ENCODE results near the gene BCLAF1.
"Not testable (repeated sequence)": the region's sequence is repeated elsewhere in the genome, so short reads cannot be mapped to it uniquely, and the experiment has no call there.

Gene BCLAF1

GRCh38 chr6:136309729-136310311, 20.2 kb upstream of the BCLAF1 start:
- no peak for DNase-seq (ENCODE audit: low read depth)

- DNase-seq (ENCODE audit: low read depth) = no peak
Observed at GRCh38 chr6:136309171-136309570, 19.5 kb upstream of the BCLAF1 start.

DNA sequence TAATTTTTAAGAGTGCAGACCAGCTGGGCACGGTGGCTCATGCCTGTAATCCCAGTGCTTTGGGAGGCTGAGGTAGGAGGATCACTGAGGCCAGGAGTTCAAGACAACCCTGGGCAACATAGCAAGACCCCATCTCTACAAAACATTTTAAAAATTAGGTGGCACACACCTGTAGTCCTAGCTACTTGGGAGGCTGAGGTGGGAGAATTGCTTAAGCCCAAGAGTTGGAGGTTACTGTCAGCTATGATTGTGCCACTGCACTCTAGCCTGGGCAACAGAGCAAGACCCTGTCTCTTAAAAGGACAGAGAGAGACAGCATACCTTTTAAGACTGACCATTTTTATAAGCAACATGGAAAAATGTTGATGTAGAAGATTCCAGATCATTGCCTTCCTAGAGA, 18.8 kb upstream of the BCLAF1 start:
- DNase-seq (ENCODE audit: low read depth) = not testable (repeated sequence)

DNA sequence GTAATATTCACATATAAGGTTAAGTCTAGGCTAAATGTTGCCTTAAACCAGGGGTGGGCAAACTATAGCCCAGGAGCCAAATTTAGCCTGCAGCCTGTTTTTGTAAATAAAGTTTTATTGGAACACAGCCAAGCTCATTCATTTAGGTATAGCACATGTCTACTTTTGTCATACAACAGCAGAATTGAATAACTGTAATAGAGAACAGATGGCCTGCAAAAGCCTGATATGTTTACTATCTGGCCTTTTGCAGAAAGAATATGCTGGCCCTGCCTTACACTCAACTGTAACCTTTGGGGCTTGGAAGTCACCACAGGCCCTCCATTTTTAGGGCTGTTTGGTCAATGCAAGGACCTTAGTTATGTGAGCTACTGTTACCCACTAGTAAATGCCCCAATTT, 17.7 kb upstream of the BCLAF1 start:
- no peak for DNase-seq (ENCODE audit: low read depth)

DNA sequence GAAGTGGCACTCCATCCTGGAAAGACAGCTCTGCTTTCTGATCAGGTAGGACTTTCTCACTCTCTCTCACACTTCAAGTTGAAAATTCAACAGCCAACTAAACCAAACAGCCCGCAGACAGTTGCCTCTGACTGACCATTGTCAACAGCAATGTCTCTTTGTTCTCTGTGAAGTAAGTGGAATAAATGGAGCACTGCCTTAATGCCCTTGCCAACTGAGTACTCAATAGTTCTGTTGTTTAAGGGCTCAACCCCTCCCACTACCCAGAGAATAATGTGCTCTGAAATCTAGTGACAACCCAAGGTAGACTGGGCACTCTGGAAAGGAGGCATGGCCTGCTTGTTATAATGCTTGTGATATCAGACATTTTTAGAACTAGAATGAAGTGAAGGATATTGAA, 16.8 kb upstream of the BCLAF1 start:
- no peak for DNase-seq (ENCODE audit: low read depth)

DNA sequence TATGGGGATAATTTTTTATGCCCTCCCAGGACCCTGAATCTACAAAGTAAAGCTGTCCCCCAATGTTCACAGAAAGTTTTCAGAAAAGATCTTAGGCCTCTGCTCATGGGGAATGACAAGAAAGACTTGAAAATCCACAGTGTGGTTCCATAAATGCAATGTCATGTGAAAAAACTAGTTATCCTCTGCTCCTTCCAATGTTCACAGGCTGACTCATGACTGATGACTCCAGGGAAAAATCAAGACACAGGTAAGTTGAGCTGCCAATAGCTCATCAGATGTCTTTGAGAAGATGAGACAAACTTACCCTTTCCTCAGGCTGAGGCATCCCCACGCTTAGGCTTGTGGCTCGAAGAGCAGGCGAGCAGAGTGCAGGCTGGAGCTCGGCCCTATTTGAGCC, 14.8 kb upstream of the BCLAF1 start:
- no peak for DNase-seq (ENCODE audit: low read depth)

GRCh38 chr6:136303516-136303915, 13.9 kb upstream of the BCLAF1 start:
- DNase-seq (ENCODE audit: low read depth) = no peak

- no peak for DNase-seq (ENCODE audit: low read depth)
Observed at GRCh38 chr6:136294621-136295020, 5.0 kb upstream of the BCLAF1 start.

DNA sequence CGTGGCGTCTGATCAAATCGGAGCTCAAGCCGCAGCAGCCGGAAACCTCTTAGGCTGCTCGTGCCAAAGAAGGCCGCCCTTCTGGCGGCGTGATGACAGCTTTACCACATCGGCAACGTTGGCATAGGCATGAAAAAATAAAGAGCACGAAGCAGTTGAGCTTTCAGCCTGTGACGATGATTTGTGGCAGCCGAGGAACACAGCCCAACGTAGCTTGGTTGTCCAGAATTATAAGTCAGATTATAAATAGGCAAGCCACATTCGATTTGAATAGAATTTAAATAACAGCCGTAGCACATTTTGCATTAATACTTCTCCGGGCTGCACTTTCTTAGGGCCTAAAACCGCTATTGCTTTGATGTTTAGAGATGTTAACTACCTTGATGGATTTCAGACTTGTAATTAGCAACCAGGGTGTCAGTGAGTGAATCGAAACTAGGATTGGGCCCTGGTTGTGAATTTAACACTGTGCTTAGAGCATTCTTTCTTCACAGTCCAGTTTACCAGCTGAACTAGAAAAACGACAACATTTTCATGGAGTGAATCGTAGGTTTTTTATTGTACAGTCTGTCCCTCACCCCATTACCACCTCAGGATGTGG, 864 bp upstream of the BCLAF1 start:
- peak; percentile 79 for DNase-seq (ENCODE audit: low read depth)

DNA sequence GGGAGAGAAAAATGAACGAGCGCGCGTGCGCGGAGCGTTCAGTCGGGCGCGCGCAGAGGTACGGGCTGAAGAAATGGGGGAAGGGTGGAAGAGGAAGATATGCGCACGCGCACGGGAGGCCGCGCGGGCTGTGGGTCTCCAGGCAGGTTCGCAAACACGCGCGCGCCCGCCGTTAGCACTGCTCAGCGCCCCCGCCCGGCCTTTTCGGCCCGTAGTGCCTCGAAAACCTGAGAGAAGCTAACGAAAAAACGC, 393 bp downstream of the BCLAF1 start:
- peak; percentile 92 for DNase-seq (ENCODE audit: low read depth)

DNA sequence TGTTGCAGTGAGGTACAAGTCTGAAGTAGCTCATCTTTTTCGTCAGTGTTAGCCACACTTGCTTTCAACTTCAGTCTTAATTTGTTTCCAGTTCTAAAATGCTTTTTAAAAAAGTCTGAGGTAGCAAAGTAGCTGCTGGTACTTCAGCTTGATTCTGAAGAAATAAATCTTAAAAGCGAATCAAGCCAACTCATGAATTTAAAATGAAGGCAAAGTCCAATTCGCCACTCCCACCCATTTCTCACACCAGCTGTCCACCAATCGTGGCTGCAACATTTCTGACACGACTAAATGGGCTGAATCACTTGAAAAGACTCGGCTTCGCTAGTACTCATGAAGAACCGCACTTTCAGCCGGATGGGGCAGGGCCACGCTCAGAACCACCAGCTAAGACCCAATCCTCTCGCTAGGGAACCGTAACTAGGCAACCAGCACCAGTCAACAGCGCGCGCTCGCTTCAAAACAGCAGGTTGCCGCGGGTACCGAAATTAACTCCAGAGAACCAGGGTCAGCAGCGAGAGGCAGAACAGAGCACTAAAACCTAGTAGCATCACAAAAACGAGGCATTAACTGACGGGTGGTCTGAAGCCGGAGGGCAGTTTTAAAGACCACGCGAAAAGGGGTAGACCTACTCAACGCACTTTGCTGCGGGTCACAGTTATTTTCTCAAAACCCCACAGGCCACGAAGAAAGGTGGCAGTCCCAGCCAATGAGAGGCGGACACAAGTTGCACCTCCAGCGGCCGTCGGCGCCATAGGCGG, 900 bp downstream of the BCLAF1 start:
- peak; percentile 91 for DNase-seq (ENCODE audit: low read depth)

DNA sequence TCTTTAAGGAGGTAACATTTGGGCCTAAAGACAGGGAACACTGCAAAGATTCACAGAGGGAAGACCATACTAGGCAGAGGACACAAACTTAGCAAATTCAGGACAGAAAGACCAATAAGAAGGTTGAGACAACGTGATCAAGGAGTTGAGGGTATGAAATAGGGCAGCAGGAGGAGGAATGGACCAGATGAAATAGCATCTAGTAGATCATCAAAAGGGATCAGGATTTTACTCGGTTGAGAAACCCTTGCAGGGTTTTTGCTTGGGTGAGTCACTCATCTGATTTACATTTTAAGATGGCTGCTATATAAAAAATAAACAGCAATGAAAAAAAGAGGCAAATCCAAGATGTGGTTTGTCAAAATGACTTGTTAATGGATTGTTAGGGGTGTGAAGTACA, 4.7 kb downstream of the BCLAF1 start:
- no peak for DNase-seq (ENCODE audit: low read depth)

- no peak for DNase-seq (ENCODE audit: low read depth)
Observed at GRCh38 chr6:136282906-136283305, 6.7 kb downstream of the BCLAF1 start.

- DNase-seq (ENCODE audit: low read depth) = no peak
Observed at GRCh38 chr6:136280032-136280609, 9.5 kb downstream of the BCLAF1 start.

DNA sequence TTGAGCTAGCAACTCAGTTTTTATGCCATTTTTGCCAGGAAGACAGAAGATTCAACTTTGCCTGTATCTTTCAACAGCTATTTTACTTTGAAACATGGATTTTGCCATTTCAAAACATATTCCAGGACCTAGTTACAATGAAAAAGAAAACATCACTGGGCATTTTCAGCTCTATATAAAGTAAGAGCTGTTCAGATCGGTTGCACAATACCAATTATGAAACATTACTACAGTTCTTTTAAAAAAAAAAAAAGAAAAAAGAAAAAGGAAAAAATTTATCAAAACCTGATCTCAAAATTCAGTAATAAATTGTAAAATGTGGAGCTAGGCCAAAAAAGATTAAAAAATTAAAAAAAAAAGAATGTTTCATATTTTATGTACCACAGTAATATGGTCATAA, 15.6 kb downstream of the BCLAF1 start:
- DNase-seq (ENCODE audit: low read depth) = no peak

DNA sequence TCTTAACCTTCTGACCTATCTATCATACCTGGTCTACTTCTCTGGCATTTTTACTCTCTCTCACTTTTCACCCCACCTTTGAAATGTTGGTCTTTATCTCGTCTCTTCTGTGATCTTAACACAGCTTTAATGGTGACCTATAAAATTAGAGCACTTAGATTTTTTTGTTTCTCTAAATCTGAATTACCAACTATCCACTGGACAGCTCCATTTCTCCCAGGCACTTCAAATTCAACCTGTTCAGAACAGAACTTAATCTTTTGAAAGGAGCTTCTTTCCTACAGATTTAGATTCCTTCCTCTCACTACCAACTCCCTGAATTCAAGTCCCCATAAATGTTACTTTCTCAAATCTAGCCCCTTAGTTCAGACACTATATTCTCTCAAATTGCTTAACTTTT, 24.5 kb downstream of the BCLAF1 start:
- no peak for DNase-seq (ENCODE audit: low read depth)

GRCh38 chr6:136262940-136263339, 26.7 kb downstream of the BCLAF1 start:
- no peak for DNase-seq (ENCODE audit: low read depth)

GRCh38 chr6:136254851-136255466, 34.7 kb downstream of the BCLAF1 start:
- no peak for DNase-seq (ENCODE audit: low read depth)

DNA sequence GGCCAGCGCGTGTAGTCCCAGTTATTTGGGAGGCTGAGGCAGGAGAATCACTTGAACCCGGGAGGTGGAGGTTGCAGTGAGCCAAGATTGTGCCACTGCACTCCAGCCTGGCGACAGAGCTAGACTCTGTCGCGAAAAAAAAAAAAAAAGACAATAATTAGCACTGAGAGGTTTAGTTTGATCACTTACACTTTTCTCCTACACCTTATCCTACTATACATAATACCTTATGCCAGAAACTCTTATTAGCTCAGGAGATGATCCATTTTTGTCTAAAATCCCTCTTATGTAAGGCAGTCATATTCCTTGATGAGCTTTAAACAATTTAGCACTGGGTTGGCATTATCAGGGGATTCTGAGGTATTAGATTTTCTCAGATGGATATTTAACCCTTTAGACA, 35.9 kb downstream of the BCLAF1 start:
- no peak for DNase-seq (ENCODE audit: low read depth)

DNA sequence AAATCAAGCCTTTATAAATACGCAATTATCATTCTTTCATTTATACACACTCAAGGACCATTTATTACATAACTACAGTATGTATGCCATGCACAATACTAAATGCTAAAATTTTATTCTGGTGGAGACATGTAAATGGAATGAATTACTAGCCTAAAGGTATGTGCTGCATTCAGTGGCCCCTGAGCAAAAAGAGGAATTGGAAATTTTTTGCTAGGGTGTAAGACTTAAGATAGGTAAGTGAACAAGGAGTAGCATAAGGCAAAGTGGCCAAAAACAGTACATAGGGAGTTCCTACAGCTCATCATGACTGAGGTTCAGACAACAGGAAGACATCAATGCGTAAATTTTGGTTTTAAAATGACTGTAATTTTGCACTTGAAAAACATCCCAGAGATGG, 37.2 kb downstream of the BCLAF1 start:
- DNase-seq (ENCODE audit: low read depth) = no peak

DNA sequence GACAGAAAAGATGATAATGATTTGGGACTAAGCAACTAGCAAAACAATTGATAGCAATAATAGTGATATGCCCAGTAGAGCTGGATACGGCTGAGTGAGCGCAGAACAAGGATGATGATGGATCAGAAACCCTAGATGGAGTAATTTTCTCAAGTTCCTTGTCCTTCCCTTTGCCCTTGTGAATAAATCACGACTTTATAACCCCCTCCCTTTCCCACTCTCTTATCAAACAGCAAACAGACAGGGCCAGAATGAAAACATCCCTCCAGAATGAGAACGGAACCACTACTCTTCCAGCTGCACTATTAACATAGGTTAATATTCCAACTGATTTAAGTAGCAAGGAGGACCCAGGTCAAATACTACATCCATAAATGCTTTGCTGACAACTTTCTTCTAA, 38.3 kb downstream of the BCLAF1 start:
- DNase-seq (ENCODE audit: low read depth) = no peak

DNA sequence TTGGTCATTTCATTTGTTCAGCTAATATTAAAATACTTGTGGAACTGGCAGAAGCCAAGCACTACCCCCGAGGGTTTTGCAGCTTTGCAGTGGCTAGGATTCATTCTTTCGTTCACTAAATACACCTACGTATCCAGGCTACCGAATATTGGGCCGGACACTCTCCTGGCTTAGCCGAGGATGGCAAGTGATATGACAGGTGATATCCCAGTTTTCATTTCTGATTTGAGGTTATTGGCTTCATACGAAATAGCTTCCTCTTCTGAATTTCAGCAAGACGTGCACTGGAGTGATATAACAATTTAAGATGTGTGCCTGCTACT, 39.0 kb downstream of the BCLAF1 start:
- DNase-seq (ENCODE audit: low read depth) = no peak
